DLD1 (cell line): ENCODE data around the gene PREPL.

ENCODE experiments used
- in situ Hi-C: cut with HindIII; loops from 2 replicates; pipeline ENCODE4 v1.10.0; 2017; ENCODE audit warnings: low sequenced_read_pairs

The PREPL gene

DNA sequence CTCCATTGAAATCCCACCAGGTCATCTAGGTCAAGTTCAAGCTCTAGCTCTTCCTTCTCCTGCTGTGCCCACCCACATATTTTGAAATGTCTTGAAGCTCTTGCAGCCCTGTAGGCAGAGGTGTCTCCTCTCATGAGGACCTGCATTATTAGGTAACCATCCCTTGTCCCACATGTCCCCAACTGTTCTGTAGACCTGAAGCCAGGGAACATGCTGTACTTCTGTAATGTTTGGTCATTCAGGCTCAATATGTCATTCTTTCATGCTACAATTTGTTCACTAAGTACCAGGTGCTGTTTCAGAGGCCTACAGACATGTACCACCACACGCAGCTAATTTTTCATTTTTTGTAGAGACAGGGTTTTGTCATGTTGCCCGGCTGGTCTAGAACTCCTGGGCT, 63.9 kb downstream of the PREPL start:
- in situ Hi-C loops = no loop called here

DNA sequence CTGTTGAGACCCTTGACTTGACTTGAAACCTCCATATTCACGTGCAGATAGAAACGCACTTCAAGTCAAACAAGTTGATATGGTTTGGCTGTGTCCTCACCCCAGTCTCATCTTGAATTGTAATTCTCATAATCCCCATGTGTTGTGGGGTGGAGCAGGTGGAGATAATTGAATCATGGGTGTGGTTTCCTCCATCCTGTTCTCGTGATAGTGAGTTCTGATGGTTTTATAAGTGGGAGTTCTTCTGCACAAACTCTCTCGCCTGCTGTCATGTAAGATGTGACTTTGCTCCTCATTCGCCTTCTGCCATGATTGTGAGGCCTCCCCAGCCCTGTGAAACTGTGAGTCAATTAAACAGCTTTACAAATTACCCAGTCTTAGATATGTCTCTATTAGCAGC, 64.6 kb downstream of the PREPL start:
- in situ Hi-C loops = no loop called here

DNA sequence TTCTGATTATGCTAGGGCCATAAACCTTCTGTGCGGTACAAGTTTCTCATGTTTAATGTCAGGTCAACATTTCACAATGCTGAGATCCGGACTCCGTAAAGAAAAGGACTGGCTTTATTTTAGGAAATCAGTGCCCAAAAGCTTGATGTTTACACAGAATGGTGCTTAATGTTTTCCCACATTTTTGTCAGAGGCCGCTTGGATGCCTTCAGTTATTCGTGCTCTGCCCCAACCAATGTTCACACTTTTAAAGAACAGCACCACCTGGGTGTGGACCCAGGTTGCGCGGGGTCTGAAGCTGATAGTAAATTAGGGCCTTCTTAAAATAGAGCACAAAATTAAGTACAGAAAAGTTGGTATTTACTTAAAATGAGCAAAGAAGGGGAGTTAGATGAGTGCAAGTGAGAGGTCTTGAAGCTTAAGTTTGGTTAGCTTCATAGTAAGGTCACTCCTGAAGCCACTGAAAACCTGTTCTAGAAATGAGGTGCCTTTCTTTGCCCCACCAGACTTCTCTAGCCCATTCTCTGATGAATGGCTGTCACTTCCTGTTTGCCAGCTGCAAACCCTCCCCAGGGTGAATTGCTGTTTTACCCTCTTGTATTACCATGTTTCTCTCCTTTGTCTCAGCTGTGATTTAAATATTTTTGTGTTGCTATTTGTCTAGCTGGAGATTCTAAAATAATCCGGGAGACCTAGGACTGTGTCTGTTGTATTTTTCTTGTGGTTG, 65.5 kb downstream of the PREPL start:
- in situ Hi-C loops = no loop called here

DNA sequence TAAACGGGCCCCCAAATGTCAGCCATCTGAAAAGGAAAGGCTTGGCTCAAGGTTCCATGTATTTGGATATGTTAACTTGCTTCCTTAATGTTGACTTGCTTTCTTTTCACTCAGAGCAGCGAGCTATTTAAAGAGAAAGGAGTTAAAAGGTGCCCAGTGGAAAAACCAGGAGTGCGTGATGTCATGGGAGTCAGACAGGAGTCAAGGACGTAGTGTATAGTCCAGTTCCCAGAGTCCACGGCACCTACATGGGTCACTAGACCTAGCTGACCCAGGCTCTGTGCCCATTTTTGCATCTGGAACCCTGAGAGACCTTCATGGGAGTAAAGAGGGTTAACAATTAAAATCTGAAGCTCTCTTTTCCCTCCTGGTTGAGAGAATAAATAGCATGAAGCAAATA, 66.2 kb downstream of the PREPL start:
- in situ Hi-C loops = no loop called here

DNA sequence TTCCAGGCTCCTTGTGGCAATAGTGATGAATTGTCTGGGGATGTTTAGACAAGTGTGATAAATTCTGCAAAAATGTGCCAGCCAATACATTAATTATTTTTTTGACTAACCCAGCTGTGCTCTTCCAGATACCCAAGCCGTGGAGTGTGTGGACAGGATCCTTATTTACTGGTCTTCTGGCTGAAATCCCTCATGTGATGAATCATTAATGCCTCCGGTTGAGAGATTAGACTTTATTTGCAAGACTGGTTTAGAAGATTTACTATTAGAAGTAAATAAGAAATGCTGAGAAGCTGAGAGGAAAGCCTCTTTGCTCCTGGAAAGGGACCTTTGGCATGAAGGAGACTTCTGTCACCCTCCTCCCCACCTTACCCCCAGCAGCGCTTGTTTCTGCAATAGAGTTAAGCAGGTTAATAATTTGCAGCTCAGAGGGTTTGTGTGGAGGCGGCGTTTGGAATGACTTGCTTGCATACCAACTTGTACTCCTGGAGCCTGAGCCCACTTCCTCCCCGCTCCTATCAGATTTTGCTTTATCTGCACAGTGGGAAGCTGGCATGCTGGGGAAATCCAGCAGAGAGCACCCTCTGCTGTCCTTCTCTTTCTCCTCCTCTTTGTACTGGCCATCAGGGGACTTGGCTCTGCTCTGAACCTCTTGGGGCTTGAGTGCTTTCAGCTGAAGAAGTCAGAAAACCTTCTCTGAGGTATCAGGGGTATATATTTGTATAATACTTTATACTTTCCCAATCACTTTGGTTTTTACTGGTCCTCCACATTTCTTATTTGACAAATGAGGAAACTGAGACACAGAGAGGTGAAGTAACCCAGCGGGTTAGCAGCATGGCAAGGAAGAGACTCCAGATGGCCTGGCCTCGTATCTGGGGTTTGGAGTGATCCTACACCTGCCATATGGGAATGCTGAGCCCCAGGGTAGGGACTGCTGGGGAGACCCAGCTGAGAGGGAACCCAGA, 69.7 kb downstream of the PREPL start:
- in situ Hi-C loops = no loop called here

DNA sequence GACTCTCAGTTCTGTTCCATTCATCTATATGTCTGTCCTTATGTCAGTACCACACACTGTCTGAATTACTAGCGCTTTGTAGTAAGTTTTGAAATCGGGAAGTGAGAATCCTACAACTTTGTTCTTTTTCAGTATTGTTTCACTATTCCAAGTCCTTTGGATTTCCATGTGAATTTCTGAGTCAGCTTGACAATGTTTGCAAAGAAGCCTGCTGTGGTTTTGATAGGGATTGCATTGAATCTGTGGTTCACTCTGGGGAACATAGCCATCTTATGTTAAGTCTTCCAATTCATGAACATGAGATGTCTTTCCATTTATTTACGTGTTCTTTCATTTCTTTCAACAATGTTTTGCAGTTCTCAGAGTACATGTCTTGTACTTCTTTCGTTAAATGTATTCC, 71.0 kb downstream of the PREPL start:
- in situ Hi-C loops = no loop called here

DNA sequence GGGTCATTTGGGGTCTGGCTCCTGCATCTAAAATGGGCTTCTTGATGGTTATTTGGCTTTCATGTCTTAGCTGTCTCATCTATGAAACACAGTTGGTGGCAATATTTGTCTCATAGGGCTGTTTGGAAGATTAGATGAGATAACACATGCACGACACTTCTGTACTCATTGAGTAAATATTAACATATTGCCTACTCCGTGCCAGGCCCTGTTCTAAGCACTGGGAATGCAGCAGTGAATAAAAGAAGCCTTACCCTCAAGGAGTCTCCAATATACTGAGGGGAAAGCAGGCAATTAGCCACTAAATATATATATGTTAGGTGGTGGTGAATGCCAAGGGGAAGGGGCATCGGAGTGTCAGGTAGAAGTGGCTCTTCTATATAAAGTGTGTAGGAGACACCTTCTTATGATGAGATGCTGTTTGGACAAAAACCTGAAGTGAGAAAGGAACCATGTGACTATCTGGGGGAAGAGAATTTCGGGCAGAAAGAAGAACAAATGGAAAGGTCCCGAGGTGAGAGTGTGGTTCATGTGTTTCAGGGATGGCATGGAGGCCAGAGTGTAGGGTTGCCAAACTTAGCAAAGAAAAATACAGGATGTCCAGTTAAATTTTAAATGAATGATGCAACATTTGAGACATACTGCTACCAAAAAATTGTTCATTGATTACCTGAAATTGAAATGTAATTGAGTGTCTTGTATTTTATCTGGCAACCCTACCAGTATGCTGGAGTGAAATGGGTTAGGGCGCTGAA, 74.2 kb downstream of the PREPL start:
- in situ Hi-C loops = no loop called here

DNA sequence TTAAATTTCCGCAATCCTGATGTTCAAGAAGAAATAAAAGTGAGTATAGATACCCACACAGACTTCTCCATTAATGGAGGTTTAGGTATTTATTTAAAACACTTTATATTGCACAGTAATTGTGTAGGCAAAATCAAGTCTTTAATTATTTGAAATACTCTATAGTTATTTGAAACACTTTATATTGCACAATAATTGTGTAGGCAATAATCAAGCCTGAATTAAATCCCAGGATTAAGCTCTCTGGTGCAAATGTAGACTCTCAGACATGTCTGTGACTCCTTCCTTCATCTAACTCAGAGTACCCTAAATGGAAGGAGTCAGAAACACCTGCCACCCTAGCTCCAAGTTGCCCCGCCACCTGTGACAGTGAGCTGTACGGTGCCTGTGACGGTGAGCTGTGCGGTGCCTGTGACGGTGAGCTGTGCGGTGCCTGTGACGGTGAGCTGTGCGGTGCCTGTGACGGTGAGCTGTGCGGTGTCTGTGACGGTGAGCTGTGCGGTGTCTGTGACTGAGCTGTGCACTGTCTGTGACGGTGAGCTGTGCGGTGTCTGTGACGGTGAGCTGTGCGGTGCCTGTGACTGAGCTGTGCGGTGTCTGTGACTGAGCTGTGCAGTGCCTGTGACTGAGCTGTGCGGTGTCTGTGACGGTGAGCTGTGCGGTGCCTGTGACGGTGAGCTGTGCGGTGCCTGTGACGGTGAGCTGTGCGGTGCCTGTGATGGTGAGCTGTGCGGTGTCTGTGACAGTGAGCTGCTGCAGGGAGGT, 75.0 kb downstream of the PREPL start:
- in situ Hi-C loops = no loop called here

DNA sequence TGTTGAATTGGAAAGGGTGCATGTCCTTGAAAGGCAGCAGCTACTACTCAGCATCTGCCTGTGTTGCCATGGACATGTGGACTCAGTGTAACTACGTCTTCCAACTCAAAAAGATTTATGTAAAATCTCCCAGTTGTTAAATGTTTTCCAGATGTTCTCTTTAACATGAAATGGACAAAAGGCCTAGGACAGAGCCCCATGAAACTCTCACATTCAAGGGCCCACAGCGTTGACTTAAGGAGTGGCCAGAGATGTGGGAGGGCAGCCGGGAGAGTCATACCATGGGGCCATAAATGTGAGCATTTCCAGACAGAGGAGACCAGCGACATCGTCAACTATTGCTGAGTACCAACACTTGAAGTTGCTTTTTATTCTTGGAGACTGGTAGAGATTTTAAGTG, 76.1 kb downstream of the PREPL start:
- in situ Hi-C loops = no loop called here

DNA sequence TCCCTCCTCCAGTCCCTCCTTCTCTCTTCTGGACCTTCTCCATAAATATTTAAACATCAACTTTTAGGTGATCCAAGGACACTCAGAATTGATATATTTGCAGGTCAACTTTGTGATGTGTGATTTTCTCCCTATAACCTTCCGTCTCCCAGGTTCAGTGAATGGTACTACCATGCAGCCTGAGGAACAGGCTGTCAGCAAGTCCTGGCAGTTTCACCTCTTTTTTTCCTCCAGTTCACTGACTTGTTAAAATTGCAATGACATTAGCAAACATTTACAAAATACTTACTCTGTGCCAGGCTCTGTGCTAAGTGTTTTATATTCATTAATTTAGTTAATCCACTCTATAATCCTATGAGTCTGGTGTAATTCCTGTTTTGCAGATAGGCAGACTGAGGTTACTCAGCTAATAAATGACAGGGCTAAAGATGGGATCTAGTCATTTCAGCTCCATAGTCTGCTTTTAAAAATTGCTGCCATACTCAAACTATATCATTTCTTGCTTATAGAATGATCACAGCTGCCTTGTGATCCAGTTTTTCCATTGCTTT, 78.1 kb downstream of the PREPL start:
- in situ Hi-C loops = no loop called here

DNA sequence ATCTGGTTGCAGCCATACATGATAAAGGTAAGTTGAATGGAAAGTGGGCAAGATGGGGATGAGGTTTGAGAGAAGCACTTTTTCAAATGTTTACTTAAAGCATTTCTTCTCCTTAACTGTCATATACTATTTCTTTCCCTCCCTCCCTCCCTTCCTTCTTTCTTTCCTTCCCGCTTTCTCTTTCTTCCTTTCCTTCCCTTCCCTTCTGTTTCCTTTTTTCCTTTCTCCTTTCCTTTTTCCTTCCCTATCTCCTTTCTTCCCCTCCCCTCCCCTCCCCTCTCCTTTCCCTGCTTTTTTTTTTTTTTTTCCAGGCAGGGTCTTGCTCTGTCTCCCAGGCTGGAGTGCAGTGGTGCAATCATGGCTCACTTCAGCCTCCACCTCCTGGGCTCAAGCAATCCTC, 80.4 kb downstream of the PREPL start:
- in situ Hi-C loops = no loop called here

DNA sequence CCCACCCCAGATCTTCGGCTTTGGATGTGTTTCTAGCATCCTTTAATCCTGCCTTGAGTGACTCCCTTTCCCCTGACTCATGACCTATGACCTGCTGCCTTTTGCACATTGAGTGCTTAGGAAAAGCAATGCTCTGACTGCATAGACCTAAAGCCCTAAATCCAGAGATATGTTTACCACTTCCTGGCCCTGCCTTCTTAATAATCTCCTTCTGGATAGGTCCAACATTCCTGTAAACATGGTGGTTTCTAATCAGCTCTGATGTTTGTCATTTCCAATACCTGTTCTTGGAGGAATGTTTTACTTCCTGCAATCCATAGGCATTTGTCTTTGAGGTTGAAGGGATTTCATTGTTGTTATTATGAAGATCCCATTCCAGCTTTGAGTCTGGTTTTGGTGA, 83.8 kb downstream of the PREPL start:
- in situ Hi-C loops = no loop called here

DNA sequence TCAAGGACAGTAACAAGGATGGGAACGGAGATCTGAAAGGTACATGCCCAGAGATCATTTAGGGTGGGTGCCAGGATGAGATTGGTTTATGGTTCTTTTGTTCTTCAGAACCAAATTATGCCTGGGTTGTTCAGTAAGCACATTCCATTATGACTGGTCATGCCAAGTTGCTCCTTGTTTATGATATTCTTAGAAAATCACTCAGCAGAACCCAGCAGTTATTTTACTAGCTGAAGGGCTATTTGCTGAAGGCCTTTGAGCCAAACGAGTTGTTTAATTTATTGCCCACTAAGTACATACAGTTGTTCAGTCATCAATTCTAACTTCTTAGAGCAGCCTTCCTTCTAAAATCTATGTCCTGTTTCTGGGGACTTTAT, 85.4 kb downstream of the PREPL start:
- in situ Hi-C loops = no loop called here

DNA sequence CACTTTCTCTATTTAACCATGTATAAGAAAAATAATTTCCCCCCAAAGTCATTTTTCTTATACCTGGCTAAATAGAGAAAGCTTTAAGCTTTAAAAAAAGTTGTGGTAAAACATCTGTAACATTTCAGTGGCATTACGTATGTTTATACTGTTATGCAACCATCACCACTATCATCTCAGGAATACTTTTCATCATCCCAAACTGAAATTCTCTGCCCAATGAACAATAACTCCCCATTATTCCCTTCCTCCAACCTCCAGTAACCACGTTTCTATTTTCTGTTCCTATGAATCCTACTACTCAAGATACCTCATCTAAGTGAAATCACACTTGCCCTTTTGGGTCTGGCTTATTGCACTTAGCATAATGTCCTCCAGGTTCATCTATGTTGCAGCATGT, 87.7 kb downstream of the PREPL start:
- in situ Hi-C loops = no loop called here

DNA sequence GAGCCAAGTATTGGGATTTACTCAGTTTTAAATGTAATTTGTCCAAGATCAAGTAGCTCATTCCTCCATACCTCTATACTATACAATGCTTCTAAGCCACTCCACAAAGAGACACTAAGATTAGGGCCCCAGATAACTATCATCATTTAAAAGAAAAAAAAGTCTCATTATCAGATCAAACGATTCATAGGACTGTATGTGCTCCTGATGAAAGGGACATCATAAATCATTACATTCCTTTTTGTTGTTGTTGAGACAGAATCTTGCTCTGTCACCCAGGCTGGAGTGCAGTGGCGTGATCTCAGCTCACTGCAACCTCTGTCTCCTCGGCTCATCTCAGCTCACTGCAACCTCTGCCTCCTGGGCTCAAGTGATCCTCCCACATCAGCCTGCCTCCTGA, 88.2 kb downstream of the PREPL start:
- in situ Hi-C loops = no loop called here

DNA sequence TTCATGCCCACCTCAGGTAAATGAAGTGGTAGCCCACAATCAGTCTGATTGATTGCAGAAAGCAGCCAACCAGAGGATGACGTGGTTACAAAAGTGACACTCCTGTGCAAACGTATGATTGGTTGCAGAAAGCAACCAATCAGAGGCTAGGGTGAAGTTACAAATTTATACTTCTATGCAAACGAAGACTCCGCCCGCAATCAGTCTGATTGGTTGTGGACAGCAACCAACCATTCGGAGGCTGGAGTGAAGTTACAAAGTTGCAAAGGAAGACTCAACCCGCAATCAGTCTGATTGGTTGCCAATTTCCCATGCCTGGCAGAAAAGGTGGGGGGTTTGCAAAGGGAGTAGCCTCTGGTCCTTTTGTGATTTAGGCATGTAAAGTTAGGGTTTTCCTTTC, 90.0 kb downstream of the PREPL start:
- in situ Hi-C loops = no loop called here

DNA sequence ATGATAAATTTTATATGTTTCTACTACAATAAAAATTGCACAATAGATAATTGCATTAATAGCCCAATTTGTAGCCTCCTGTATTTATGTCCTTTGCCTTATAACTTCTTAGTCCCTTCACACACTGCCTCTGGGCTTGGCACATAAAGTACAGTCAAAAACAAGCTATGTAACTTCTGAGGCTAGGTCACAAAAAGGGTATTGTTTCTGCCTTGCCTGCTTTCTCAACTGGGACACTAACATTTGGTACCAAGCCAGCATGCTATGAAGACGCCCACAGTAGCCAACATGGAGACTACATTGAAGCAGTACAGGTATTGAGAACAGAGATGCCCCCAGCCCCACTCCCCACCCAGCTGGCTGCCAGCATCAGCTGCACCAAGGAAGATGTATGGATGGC, 91.5 kb downstream of the PREPL start:
- in situ Hi-C loops = no loop called here

DNA sequence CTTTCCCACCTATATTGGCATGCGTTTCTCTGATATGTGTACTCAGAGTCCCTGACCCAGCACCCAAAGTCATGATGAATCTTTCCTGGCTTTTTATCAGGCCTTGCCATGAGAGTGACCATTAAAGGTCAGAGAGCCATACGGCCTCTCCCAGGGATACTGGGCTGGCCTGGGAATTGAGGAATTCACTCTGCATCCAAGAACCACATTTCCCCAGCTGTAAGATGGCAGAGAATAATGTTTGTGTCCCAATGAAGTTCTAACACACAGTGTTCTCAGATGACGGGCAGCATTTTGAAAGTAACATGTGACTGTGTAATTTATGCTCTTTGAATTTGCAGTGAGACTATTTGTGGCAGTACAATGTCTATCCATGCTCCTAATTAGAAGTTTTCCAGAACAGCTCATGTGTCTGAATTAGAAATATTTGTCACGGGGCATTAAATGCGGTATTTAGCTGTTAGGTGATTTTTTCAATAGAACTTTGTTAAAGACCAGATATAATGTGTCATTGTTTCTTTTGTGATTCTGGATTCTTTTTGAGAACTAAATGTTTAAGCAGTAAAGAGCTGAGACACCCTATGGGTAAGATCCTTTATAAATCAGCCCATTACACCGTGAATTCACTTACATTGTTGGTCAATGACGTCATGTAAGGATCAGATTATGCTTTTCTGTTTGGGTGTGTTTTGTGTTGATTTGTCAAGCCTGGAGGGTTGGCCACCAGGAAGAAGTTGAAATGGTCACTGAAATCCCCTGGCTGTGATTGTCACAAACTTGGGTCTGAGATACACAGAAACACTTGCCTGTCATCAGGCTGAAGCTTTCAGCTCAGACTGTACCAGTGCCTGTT, 93.3 kb downstream of the PREPL start:
- in situ Hi-C loops = no loop called here
